ENCODE measurements around the gene ABCG4. TPM values are rescaled to one million over a fixed set of nuclear protein-coding genes. Genes with fewer than 3 reads are reported as not detected.

ABCG4 gene
- total and polyA plus RNA-seq, 9 of the 15 experiments (the other 6 are each of a cell fraction or from before 2014, with no cell fraction given): 0.03 to 0.11 (median 0.07) TPM; not detected in 4

GRCh38 chr11:119101759-119102423, 47.0 kb upstream of the ABCG4 start, which contains the start of gene DPAGT1 (continued):
- TF ChIP-seq ZNF277 (CRISPR knock-in tag; IDR thresholded peaks at IDR 0.05; ENCODE audit: borderline replicate concordance): no peak
- no peak for TF ChIP-seq RBM39 (optimal IDR thresholded peaks at IDR 0.05; ENCODE audit: low read depth, low read length)
- no peak for TF ChIP-seq ZNF830 (CRISPR knock-in tag; IDR thresholded peaks at IDR 0.05)
- TF ChIP-seq TFAP4 (CRISPR knock-in tag; IDR thresholded peaks at IDR 0.05; ENCODE audit: borderline replicate concordance): peak; percentile 55
- peak; percentile 3; the same call in 1 of the 2 replicates for TF ChIP-seq TAL1 (IDR thresholded peaks at IDR 0.05)
- TF ChIP-seq SFPQ (IDR thresholded peaks at IDR 0.05; ENCODE audit: low read depth, low read length): no peak
- peak; percentile 88 for TF ChIP-seq TEAD2 (tag; IDR thresholded peaks at IDR 0.05)
- TF ChIP-seq NEUROD1 (IDR thresholded peaks at IDR 0.05; ENCODE audit: borderline replicate concordance, low read depth, low read length, partially characterized antibody): peak; percentile 22
- no peak for TF ChIP-seq GATAD2A (IDR thresholded peaks at IDR 0.05)
- no peak for TF ChIP-seq ZBTB8A (IDR thresholded peaks at IDR 0.05; ENCODE audit: partially characterized antibody)
- no peak for TF ChIP-seq CCAR2 (IDR thresholded peaks at IDR 0.05; ENCODE audit: low read depth, low read length)
- TF ChIP-seq ZNF311 (CRISPR knock-in tag; IDR thresholded peaks at IDR 0.05): peak; percentile 58; the same call in 1 of the 2 replicates
- peak; percentile 73 for TF ChIP-seq ZFX (CRISPR knock-in tag; IDR thresholded peaks at IDR 0.05)
- no peak for TF ChIP-seq HDAC6 (IDR thresholded peaks at IDR 0.05; ENCODE audit: low read depth, low read length)
- peak; percentile 91 for TF ChIP-seq ZNF644 (tag; IDR thresholded peaks at IDR 0.05; ENCODE audit: low read depth)
- TF ChIP-seq RBM25 (IDR thresholded peaks at IDR 0.05; ENCODE audit: low read depth, low read length, severe bottlenecking): no peak
- TF ChIP-seq ZNF12 (CRISPR knock-in tag; IDR thresholded peaks at IDR 0.05): no peak
- no peak for TF ChIP-seq ZKSCAN8 (CRISPR knock-in tag; IDR thresholded peaks at IDR 0.05)
- TF ChIP-seq TAF9B (IDR thresholded peaks at IDR 0.05; ENCODE audit: partially characterized antibody): peak; percentile 56
- peak; percentile 70 for TF ChIP-seq KDM5B (IDR thresholded peaks at IDR 0.05; ENCODE audit: insufficient replicate concordance, low read depth, low read length)
- peak; percentile 79 for TF ChIP-seq PRDM10 (IDR thresholded peaks at IDR 0.05; ENCODE audit: partially characterized antibody)
